Skin epidermis (tissue), 12 donors: ENCODE results near the gene SLC48A1.
A peak's percentile ranks its signal among the peaks of the same experiment; 100 is the strongest.

Experiments used
- H3K27ac ChIP-seq, 21 experiments: fragments of 200-600 bp; sonication (generic) in 11 of 21; one replicate each; pipeline ENCODE4 v1.5.0; 2020; ENCODE audit warnings: mild to moderate bottlenecking in 3 of 21, inconsistent platforms in 2 of 21, moderate library complexity in 2 of 21
- H3K4me3 ChIP-seq, 7 experiments: fragments of 200-600 bp; sonication (generic) in 2 of 7; one replicate each; pipeline ENCODE4 v1.5.0; 2020; ENCODE audit warnings: inconsistent platforms in 2 of 7, mild to moderate bottlenecking in 2 of 7, moderate library complexity in 1 of 7

SLC48A1 gene

DNA sequence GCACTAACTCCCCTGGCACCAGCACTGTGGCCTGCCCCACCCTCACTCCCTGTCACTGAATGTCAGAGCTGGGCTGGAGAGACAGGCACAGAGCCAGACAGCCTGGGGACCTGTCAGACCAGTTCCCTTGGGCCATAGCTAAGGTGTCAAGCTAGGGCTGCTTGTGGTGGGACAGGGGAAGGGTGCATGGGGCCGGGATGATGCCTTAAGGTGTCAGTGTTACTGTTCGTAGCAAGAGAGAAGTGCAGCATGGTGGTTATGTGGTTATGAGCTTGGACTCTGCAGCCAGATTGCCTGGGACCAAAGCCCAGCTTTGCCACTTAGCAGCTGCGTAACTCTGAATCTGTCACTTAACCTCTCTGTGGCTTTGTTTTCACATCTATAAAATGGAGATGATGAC is 18.2 kb upstream of the SLC48A1 start:
- peak overlapping the region in 6 of 21 experiments; percentile 10 to 70 (median 50) for H3K27ac ChIP-seq

DNA sequence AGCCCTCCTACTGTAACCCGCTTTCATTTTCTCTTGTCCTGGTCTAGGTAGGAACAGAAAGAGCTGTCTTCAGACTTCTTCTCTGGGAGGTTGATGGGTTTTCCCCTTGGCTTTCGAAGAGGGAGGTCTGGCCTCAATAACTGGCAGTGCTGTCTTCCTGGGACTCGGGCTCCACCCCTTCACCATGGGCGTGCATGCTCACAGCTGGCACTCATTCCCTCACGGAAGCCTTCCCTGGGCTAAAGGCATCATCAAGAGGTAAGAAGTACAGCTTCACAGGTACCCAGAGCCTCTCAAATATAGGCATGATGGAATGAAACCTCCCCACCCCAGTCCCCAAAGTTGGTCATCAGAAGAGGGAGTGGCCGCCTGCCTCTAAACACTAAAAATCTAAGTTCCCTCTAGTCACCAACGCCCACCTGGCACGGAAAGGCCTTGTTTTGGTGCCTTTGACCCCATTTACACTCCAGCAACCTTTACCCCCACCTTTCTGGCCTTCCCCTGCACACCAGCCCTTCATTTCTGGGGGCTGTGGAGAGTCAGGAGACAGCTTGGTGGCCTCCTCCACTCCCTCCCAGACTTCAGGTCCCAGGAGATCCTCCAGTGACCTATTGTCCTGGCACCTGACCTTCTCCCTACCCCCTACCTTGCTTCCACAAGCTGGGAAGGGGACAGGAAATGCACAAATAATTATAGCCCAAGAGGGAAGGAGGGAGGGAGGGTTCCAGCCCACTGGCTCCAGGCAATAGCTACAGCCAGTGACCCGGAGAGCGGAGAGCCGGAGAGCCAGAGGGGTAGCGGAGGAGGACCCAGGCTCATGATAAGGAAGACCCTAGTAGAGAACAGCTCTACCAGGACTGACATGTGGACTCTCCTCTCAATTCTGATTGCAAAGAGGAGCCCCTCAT is 17.1 kb upstream of the SLC48A1 start:
- H3K27ac ChIP-seq, result peak overlapping the region in 10 of 21 experiments; percentile 7 to 83 (median 55)
- peak overlapping the region in 1 of 7 experiments; percentile 53 for H3K4me3 ChIP-seq

More for the DNA sequence above, 18.2 kb upstream of the SLC48A1 start:
- no peak overlapping the region for H3K4me3 ChIP-seq

DNA sequence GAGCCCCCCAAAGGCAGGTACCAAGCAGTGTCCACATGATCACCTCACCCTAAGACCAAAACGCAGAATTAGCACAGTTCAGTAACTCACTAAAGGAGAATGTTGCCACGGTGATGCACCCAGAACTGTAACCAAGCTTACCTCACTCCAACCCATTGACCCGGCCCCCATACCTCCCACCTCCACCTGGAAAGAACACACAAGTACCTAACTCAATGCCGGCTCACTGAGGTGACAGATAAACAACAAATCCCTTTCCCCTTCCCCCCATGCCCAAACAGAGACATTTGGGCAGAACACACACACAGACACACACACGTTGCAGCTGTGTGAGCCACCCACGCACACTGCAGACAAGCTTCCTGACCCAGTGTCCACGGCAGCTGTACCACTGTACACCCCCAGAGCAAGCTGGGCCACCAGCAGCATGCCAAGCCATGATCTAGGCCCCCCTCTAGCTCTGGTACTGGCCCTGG is 15.6 kb upstream of the SLC48A1 start:
- H3K27ac ChIP-seq, result peak overlapping the region in 12 of 21 experiments; percentile 29 to 91 (median 70)
- peak overlapping the region; percentile 9 to 55 (median 49) for H3K4me3 ChIP-seq

DNA sequence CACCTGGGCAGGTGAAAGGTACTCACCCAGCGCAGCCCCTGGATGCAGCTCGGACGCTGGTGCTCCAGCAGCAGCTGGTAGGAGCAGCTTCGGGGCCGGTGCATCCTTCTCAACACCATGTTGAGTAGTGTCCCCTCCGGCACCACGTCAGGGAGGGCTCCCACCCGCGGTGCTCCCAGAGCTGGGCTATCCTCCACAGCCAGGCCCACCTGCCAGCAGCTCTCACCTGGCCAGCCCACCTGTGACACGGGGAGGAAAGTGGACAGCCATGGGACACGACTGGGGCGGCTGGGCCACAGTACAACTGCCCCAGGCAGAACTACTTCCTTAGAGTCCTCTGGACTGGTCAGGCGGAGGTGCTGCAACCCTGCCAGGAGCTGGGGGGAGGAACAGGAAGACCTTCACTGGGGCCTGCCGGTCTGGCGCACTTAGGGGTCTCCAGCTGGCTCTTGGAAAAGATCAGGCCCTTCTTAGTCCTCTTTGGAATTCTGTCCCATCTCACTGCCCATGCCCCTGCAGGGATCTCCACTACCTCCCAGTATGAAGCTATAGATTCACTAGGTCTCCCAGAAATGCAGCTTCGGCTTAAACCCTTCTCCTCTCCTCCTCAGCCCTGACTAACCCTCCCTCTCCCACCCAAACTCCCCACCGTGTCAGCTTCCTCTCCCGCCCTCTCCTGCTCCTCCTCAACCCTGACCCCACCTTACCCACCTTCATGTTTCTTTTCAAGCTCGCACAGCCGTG is 15.0 kb upstream of the SLC48A1 start:
- H3K27ac ChIP-seq, result peak overlapping the region in 18 of 21 experiments; percentile 48 to 91 (median 80)
- H3K4me3 ChIP-seq, result peak overlapping the region; percentile 42 to 55 (median 49)

DNA sequence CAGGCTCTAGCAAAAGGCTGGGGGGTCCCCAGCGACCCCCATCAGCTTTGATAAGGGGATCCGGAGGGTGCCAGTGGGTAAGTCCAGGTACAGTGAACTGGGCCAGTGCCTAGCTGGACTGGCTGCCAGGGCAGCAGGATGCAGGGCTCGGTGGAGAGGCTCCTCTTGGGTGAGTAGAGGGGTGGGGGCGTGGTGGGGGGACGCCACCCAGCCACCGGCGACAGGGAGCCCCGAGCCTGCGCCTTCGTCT is 14.5 kb upstream of the SLC48A1 start:
- H3K4me3 ChIP-seq, result peak overlapping the region; percentile 42 to 55 (median 49)
- peak overlapping the region in 19 of 21 experiments; percentile 48 to 91 (median 79) for H3K27ac ChIP-seq

DNA sequence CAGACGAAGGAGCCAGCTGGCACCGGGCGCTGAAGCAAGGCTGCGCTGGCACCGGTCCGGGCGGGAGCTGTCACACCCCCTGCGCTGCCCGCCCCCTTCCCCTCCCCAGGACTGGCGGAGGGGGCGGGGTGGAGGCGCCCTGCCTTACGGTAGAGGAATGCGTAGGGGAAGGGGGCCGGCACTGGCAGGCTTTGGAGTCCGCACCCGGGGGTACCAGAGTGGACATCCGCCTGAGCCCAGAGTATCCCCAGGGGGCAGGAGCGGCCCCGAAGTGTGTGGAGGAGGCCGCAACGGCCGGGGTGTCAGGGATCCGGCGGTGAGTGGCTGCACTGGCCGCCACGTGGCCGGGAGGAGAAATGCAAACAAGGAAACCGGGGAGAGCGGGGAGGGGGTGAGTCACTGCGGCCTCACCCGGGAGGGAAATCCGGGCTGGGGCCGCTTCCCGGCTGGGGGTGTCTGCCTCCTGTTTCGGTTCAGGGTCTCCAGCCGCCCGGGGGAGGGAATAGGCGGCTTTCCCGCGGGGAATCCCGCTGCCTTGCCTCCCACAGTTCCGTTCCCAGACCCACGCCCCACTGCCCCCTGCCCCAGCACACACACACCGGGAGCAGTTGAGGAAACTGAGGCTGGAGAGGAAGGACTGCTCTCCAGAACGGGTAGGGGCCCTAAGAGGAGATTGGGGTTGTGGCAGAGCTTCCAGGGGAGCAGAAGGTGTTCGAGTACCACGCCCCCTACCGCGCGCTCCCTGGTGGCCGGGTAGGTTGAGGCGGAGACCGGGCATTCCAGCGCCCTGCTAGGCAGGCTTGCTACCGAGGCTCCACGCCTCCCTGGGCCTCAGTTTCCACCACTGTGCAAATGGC is 14.0 kb upstream of the SLC48A1 start, which contains the start of gene RAPGEF3:
Gene RAPGEF3 (minus strand): TSS at position 47 of the 857 bp plus-strand sequence. CDS start 324 bp downstream, outside the sequence.
- Histone ChIP-seq H3K27ac (peak within 1 kb of the TSS in 20 of 21 experiments; percentile 37 to 91 (median 78)), H3K4me3 (peak within 1 kb of the TSS; percentile 42 to 55 (median 49))

DNA sequence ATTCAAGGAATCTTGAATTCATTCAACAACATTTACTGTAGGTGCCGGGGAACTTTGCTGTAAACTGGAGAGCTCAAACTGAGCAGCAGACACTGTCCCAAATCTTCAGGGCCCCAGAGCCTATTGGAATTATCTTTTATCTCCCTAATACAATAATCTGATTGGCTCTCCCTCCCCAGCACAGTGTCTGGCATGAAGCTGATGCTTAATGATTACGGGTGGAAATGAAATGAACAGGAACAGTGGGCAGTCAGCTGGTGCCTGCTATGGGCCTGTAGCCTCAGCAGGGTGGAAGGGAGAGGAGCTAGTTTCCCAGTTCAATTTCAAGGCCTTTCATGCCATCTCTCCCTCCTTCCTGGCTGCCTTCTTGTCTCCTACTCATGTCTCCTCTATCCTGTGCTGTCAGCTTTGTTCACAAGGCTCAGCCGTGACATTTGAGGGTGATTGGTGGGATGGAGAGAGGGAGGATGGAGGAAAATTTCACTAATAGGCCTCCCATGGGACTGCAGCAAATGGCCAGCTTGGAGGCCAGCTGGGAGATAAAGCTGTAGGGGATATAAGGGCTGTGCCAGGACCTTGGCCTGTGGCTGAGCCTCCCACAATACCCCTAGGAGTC is 10.1 kb upstream of the SLC48A1 start:
- Histone ChIP-seq H3K4me3 (no peak overlapping the region), H3K27ac (peak overlapping the region in 1 of 21 experiments; percentile 11)

DNA sequence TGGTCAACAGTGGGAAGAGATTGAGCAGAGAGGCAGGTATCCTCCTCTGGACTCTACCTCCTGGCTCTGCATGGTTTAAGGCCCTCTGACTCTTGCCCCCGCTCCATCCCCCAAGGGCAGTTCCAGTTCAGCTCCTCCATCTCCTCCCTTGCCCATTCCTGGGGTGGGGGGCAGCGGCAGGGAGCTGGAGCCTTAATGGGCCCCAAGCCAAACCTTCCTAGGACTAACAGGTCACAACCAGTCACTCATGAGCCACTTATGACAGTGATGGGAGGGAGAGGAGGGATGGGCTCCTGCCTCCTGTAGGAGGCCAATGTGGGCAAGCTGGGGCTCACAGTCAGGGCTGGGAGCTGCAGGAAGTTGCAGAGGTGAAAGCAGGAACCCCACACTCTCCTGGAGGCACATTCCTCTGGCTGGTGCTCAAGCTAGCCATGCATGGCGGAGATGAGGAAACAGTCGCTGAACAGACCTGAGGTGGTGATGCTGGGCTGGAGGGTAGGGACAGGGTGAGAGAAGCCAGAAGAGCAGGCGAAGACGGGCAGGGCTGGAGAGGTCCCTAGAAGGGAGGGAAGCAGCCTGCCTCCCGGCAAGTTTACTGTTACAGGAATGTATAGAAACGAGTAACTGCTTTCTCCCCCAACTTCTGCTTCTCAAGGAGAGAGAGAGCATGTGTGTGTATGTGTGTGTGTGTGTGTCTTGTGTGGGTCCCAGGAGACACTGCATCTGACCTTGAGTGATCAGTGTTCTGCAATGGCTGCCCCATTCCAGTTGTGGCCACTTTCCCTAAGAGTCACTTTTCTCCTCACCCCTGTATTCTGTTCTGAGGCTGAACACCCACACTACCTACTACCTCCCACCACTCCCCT is 9.3 kb upstream of the SLC48A1 start:
- peak overlapping the region in 1 of 21 experiments; percentile 11 for H3K27ac ChIP-seq
- no peak overlapping the region for H3K4me3 ChIP-seq

DNA sequence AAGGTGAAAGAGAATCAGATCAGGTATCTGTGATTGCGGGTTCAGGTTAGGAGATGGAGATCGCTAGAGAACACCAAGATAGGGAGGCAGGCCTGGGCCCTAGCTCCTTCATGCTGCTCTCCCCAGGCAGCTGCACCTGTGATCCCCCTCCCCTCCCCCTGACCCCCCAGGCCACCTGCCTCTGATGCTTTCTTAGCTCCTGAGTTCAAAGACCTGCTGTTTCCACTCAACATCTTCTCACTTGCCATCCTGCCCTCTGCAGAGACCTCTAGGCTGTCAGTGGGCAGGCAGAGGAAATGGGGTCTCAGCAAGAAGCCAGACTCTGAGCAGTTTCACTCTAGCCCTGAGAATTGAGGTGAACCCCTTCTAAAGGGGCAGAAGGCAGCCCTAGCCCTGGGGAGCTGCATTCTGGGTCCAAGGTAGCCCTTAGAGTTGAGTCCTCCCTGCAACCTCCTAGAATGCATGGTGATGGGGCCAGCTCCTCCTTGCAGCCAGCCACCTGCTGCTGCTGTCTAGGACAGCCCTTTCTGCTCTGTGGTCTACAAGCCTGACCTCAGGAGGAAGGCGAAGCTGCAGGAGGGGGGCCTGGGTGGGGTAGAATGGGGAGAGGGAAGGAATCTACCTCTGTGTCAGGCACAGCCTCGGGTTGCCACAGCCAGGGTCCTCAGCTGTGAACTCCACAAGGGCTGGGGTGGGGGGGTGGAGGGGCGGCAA is 6.4 kb upstream of the SLC48A1 start:
- no peak overlapping the region for H3K4me3 ChIP-seq
- H3K27ac ChIP-seq, result no peak overlapping the region

DNA sequence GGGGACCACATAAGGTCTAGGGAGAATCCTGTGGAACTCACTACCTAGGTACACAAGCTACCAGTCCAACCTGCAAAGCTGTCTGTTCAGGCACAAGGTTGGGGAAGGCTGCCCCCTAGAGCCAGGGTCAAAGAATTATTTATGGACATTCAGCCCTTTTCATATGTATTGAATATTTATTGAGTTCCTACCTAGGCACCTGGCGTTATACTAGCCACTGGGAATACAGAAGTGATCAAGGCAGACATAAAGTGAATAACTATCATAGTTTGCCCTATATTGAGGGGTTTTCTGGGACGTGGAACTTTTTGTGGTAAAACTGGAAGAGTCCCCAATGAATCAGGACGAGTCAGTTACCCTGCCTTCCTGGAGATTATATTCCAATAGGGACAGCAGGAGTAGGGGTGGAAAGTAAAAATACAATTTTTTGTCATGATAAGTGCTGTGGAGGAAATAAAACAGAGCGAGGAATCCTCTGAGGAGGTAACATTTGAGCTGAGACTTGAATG is 5.8 kb upstream of the SLC48A1 start:
- no peak overlapping the region for H3K4me3 ChIP-seq

DNA sequence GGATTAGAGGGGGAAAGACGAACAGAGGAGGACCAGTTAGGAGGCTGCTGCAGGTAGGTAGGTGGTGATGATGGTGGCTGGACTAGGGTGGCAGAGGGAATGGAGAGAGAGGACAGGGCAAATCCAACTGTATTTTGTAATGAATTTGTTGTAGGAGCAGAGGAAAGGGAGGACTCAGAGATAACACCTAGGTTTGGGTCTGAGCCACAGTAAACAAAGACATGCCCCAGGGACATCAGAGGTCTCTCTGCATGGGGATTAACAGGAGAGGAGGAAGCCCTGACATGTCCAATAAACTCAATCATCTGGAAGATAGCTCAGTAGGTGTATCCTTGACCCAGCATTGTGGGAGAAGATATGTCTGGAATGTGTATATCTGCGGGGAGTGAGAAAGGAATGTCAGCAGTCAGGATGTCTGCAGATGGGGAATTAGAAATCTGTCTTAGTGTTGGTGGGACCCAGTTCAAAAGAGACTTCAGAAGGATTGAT is 4.7 kb upstream of the SLC48A1 start:
- Histone ChIP-seq H3K27ac (no peak overlapping the region), H3K4me3 (no peak overlapping the region)

More for the DNA sequence above, 5.8 kb upstream of the SLC48A1 start:
- H3K27ac ChIP-seq, result no peak overlapping the region

DNA sequence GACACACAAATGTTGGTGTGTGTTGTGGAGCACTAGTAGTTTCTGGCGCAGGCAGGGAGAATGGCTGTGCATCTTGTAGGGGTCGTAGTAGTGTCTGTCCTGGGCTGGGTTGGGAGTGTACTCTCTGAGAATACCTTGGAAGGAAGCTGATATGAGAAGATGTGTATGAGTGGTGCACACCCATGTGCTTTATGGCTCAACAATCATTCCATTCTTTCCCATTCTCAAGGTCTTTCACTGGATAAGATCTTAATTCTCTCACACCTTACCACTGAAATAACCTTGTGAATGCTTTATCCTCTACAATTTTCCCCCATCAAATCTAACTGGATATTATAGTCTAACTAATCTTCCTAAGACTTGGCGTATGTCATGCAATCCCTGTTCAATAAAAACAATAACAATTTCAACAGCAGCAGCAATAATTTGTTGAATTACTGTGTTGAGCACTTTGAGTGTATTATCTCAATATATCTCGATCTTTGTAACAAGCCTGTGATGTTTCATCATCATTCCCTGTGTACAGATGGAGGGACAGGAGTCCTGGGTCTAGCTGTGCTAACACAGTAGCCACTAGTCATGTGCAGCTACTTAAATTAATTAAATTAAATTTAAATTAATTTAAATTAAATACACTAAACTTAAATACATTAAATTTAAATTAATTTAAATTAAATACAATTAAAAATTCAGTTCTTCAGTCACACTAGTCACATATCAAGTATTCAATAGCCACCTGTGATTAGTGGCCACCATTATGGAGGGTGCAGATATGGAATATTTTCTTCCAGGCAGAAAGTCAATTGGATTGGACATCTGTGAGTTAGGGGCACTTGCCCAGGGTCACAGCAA is 3.6 kb upstream of the SLC48A1 start:
- Histone ChIP-seq H3K27ac (no peak overlapping the region), H3K4me3 (no peak overlapping the region)

DNA sequence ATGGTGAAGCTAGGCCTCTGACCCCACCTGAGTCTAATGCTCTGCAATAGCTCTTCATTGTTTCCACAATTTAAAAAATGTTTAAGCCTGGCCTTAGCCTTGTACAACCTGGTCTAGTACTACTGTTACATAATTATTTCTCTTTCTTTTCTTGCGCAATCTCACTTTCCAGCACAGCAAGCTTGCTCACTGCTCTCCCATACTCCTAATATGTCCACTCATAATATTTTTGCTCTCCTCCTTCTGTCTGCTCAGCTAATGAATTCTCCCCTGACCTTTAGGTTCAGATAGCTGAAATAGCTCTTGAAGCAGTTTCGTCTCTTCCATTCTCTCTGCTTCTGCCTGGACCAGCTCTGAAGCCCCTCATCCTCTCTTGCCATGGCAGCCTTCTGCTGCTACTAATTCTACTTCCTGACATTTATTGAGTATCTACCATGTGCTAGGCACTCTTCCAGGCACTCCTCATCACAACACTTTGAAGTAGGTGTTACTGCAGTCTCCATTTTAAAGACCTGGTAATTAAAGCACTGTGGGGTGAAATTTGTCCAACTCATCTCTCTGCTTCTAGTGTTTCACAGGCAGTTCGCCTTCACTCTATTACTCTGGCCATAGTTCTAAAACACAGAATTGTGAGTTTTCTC is 2.8 kb upstream of the SLC48A1 start:
- Histone ChIP-seq H3K4me3 (no peak overlapping the region), H3K27ac (no peak overlapping the region)

DNA sequence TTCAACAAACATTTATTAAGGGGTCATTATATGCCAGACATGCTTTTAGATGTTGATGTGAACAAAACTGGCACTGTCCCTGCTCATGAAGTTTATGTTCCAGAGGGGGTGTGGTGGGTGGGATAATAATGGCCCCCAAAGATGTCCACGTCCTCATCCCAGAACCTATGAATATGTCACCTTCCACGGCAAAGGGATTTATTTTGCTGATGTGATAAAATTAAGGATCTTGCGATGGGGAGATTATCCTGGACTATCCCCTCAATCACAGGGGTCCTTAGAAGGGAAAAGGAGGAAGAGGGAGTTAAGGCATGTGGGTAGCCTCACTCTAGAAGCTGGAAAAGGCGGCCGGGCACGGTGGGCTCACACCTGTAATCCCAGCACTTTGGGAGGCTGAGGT is 1.7 kb upstream of the SLC48A1 start:
- Histone ChIP-seq H3K27ac (no peak overlapping the region), H3K4me3 (no peak overlapping the region)

DNA sequence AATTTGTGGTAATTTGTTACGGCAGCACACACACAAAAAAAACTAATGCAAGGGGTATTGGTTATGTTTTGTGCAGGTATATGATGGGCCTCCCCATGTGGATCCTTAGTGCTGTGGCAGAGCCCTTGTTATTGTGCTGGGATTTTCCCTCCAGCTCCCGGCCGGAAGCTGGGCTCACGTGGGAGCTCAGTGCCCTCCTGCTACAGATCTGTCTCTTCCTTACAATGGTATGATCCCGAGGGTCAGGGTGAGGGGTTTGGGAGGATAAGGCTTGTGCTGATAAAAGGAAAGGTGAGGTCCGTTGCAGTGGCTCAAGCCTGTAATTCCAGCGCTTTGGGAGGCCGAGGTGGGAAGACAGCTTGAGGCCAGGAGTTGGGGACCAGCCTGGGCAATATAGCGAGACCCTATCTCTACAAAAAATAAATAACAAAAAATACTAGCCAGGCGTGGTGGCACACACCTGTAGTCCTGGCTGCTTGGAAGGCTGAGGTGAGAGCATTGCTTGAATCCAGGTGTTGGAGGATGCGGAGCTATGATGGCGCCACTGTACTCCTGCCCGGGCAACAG is 861 bp upstream of the SLC48A1 start:
- Histone ChIP-seq H3K4me3 (peak overlapping the region in 1 of 7 experiments; percentile 63), H3K27ac (peak overlapping the region in 2 of 21 experiments; percentile 49 to 80)

DNA sequence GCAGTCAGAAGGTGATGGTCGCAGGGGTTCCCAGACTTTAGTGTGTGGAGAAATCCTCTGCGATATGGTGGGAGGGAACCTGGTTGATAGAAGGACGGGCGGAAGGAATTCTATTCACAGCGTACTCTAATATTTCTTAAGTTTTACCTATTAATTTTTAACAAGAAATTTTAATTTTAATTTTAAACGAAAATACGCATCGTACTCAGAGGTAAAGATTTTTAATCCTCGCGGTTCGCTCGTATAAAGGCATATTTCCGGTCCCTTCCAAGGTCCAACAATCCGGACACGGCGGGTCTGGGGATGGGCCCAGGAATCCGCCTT is 338 bp upstream of the SLC48A1 start:
- Histone ChIP-seq H3K4me3 (peak overlapping the region; percentile 44 to 92 (median 77)), H3K27ac (peak overlapping the region in 10 of 21 experiments; percentile 49 to 88 (median 80))
